HUDEP-2 (cell line): Measurements from ENCODE around the gene SCPEP1.

ENCODE experiments used
- DNase-seq, 76 experiments: peaks; one replicate each; lab custom pipeline; 2025; ENCODE audit not compliant: unreplicated experiment in 76 of 76; lab: John Stamatoyannopoulos, UW

SCPEP1 gene

DNA sequence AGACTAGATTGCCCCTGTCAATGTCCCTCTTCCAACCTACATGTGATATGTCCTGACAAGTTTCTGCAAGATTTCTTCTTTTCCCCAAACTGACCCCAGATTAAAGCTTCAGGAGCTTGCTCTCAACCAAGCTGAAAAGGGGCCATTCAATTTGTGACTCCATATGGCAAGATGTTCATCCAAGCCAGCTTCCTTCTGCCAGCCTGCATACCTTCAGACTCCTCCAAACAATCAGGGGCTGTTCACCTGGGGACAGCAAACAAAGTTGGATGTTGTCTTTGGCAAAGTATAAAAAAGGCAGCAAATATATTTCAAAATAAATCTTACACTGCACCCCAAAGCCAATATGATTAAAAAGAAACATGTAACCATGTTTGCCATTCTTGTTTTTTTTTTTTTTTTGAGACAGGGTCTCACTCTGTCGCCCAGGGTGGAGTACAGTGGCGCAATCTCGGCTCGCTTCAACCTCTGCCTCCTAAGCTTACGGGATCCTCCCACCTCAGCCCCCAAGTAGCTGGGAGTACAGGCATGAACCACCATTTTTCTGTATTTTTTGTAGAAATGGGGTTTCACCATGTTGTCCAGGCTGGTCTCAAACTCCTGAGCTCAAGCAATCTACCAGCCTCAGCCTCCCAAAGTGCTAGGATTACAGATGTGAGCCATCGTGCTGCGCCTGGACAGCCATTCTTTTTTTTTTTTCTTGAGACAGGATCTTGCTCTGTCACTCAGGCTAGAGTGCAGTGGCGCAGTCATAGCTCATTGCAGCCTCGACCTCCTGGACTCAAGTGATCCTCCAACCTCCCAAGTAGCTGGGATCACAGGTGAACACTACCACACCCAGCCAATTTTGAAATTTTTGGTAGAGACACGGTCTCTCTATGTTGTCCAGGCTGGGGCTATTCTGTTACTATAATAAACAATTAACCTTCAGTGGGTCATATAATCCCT, 57.1 kb downstream of the SCPEP1 start:
- no peak for DNase-seq

- DNase-seq = no peak
These were observed 58.1 kb downstream of the SCPEP1 start for GRCh38 chr17:57035971-57036481.

DNA sequence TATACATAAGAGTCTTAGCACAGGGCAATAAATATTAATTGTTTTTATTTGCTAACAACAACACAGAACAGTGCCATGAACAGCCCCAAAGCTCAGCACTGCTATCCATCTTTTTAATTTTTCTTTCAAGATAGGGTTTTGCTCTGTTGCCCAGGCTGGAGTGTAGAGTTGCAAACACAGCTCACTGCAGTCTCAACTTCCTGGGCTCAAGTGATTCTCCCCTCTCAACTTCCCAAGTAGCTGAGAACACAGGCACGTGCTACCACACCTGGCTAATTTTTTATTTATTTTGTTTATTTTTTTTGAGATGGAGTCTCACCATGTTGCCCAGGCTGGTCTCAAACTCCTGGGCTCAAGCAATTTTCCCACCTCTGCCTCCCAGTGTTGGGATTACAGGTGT, 59.5 kb downstream of the SCPEP1 start:
- no peak for DNase-seq

DNA sequence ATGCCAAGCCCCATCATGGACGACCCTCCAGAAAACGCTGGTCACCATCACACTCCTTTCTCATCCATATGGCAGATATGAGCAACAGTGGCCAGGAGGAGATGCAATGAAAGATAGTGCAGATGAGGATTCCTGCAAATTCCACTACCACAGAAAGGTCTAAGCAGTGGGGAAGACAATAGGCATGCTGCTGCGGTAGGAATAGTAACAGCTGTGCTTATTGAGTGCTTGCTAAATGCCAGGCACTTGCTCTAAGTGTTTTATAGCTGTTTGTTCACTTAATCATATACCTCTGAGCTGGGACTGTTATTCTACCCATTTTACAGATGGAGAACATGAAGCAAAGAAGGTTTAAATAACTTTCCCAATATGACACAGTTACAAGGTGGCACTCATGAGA, 60.6 kb downstream of the SCPEP1 start:
- DNase-seq = no peak

GRCh38 chr17:57040571-57040970, 62.6 kb downstream of the SCPEP1 start:
- no peak for DNase-seq

- DNase-seq = no peak
These were observed 65.3 kb downstream of the SCPEP1 start for GRCh38 chr17:57043276-57043675.

- DNase-seq = no peak
These were observed 67.3 kb downstream of the SCPEP1 start for GRCh38 chr17:57044976-57045867.

DNA sequence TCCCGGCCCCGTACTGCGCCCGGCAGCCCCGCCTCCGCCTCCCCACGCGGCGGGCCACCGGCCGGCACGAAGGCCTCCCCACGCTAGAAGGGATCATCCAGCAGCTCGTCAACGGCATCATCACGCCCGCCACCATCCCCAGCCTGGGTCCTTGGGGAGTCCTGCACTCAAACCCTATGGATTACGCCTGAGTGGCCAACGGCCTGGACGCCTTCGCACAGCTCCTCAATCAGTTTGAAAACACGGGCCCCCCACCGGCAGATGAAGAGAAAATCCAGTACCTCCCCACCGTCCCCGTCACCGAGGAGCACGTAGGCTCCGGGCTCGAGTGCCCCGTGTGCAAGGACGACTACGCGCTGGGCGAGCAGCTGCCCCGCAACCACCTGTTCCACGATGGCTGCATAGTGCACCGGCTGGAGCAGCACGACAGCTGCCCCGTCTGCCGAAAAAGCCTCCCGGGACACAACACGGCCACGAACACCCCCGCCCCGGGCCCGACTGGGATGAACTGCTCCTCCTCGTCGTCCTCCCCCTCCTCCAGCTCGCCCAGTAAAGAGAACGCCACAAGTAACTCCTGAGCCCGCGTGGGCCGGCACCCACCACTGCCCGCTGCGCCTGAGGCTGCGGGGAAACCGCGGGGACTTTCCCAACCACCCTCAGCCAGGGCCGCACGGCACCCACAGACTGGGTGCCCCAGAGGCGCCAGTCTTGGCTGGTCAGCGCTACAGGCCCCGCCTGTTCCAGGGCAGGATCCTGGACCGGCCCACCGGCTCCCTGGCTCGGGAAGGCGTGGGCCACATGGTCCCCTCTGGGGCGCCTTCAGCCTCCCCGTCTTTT, 68.2 kb downstream of the SCPEP1 start:
- no peak for DNase-seq

DNA sequence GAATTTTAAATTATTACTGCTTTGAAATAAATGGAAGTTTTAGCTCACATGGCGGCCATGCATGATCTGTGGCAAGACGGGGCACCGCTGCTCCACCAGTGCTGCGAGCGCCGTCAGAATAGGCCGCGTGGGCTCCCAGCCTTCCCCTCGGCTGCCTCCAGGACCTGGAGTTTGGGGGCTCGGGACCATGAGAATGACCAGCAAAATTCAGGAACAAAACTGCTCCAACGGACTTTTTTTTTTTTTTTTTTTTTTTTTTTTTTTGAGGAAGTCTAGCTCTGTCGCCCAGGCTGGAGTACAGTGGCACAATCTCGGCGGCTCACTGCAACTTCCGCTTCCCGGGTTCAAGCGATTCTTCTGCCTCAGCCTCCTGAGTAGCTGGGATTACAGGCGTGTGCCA, 68.8 kb downstream of the SCPEP1 start:
- no peak for DNase-seq

DNA sequence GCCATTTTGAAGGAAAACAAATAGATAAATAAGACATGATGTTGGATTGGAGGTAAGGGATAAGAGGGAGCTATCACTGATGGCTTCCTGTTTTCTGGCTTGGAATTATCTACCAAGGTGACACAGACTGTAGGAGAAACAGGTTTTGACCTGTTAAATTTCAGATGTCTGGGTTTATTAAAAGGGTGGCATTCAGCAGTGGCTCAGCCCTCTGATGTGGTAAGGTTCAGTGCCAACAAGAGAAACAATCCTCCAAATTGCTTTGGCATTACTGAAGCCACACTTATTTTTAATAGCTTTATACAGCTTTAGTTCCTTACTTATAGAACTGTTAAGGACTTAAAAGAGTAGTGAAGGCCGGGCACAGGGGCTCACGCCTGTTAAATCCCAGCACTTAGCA, 70.2 kb downstream of the SCPEP1 start:
- DNase-seq = no peak

DNA sequence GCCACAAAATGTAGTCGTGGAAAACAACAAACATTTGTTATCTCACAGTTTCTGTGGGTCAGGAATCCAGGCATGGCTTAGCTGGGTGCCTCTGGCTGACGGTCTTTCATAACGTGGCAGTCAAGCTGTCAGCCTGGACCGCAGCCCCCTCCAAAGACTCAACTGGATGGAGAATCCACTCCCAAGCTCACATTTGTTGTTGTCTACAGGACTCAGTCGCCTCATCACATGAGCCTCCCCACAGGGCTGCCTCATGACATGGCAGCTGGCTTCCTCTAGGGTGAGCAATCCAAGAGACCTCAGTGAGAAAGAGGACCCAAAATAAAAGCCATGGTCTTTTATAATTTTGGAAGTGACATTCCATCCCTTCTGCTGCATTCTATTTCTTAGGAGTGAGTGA, 72.4 kb downstream of the SCPEP1 start:
- DNase-seq = no peak

GRCh38 chr17:57051886-57052361, 74.0 kb downstream of the SCPEP1 start:
- DNase-seq = no peak
